D341Med (cell line): ENCODE data around the gene LTF.
"Not testable (repeated sequence)": the region's sequence is repeated elsewhere in the genome, so short reads cannot be mapped to it uniquely, and the experiment has no call there.

Source experiments
- DNase-seq: peaks from one replicate; pipeline ENCODE4 v3.0.0; 2012; ENCODE audit warnings: low spot score

LTF gene

GRCh38 chr3:46412786-46413298 is 51.9 kb downstream of the LTF start:
- DNase-seq: no peak

- DNase-seq: no peak
These were observed 53.4 kb downstream of the LTF start for GRCh38 chr3:46411271-46411670.

GRCh38 chr3:46410669-46411068 is 54.0 kb downstream of the LTF start:
- DNase-seq: no peak

GRCh38 chr3:46409739-46410489 is 54.8 kb downstream of the LTF start:
- DNase-seq: no peak

GRCh38 chr3:46408853-46409252 is 55.9 kb downstream of the LTF start:
- no peak for DNase-seq

- DNase-seq: no peak
These were observed 56.7 kb downstream of the LTF start for GRCh38 chr3:46407970-46408369.

- DNase-seq: no peak
These were observed 57.7 kb downstream of the LTF start, which contains the start of the genes CCR5AS and CCRL2 for GRCh38 chr3:46406788-46407611. Gene CCR5AS (minus strand): TSS chr3:46407066. Gene CCRL2 (plus strand): TSS chr3:46407259. CDS start chr3:46408080, 821 bp downstream.

- no peak for DNase-seq
These were observed 58.3 kb downstream of the LTF start for GRCh38 chr3:46406443-46406787.

GRCh38 chr3:46405301-46406019 is 59.2 kb downstream of the LTF start:
- DNase-seq: no peak

GRCh38 chr3:46402902-46403301 is 61.8 kb downstream of the LTF start:
- DNase-seq: not testable (repeated sequence)

GRCh38 chr3:46401579-46401978 is 63.1 kb downstream of the LTF start:
- DNase-seq: no peak

- no peak for DNase-seq
These were observed 63.9 kb downstream of the LTF start for GRCh38 chr3:46400846-46401245.

- DNase-seq: no peak
These were observed 64.5 kb downstream of the LTF start for GRCh38 chr3:46400000-46400734.

- DNase-seq: no peak
These were observed 65.1 kb downstream of the LTF start for GRCh38 chr3:46399557-46399956.

- no peak for DNase-seq
These were observed 65.6 kb downstream of the LTF start for GRCh38 chr3:46399098-46399497.

GRCh38 chr3:46398186-46398955 is 66.3 kb downstream of the LTF start:
- DNase-seq: no peak

GRCh38 chr3:46397111-46397510 is 67.6 kb downstream of the LTF start:
- no peak for DNase-seq

GRCh38 chr3:46395766-46396530 is 68.8 kb downstream of the LTF start:
- DNase-seq: no peak

GRCh38 chr3:46395210-46395661 is 69.5 kb downstream of the LTF start:
- no peak for DNase-seq
